LHCN-M2 (cell line): ENCODE results near the gene SECTM1. TPM values are rescaled to one million over a fixed set of nuclear protein-coding genes. Genes with fewer than 3 reads are reported as not detected.
A peak's percentile ranks its signal among the peaks of the same experiment; 100 is the strongest.
"Not testable (repeated sequence)": the region's sequence is repeated elsewhere in the genome, so short reads cannot be mapped to it uniquely, and the experiment has no call there.

Experiments
- DNase-seq: peaks from one replicate; pipeline ENCODE4 v3.0.0-alpha.2; 2012; ENCODE audit warnings: low read depth
- total RNA-seq: library from RNA; depleted of rRNA; stranded (reverse); fragments of >200 nt; gene quantifications from 2 replicates; pipeline ENCODE4 v1.2.3, GENCODE V29; 2014

The SECTM1 gene
- total RNA-seq, 1 experiment from 2014 or later = 147 TPM

DNA sequence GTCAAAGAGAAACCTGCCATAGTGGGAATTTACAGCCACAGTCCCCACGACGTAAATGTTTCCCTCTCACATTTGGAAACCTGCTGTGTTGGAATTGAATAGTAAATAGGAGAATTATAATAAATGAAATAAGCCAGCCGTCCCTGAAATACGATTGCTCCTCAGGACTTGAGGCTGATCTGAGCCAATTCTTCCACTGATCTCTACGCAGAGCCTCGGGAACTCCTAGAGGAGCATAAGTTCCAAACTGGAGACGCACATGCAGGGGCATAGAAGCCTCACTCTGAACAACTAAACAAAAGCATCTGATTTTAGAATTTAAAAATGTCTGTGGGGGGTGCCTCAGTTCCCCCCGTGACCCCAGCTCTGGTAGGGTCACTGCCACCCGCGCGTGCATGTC is 15.3 kb upstream of the SECTM1 start:
- DNase-seq = no peak

DNA sequence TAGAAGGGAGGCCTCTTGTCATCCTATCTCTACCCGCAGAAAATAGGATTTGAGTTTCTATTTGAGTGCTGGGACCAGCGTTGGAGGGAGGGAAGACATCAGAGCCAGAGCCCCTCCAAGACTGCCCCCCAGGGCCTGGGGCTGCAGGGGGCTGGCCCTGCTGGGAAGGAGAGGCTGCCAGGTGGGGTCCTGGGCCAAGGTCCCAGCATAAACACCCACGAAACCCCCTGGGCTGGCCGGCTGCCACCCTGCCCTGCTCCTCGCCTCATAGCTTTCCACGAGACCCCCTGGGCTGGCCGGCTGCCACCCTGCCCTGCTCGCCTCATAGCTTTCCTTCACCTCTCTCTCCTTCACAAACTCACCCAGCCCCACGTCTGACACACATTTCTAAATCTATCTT is 14.9 kb upstream of the SECTM1 start:
- no peak for DNase-seq

DNA sequence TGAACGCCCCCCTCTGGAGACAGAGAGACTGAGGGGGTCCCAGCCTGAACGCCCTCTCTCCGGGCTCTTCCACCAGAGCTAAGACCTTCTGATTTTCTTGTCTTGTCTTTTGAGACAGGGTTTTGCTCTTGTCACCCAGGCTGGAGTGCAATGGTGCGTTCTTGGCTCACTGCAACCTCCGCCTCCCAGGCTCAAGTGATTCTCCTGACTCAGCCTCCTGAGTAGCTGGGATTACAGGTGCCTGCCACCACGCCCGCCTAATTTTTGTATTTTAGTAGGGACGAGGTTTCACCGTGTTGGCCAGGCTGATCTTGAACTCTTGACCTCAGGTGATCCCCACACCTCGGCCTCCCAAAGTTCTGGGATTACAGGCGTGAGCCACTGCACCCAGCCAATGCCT is 14.4 kb upstream of the SECTM1 start:
- DNase-seq = not testable (repeated sequence)

DNA sequence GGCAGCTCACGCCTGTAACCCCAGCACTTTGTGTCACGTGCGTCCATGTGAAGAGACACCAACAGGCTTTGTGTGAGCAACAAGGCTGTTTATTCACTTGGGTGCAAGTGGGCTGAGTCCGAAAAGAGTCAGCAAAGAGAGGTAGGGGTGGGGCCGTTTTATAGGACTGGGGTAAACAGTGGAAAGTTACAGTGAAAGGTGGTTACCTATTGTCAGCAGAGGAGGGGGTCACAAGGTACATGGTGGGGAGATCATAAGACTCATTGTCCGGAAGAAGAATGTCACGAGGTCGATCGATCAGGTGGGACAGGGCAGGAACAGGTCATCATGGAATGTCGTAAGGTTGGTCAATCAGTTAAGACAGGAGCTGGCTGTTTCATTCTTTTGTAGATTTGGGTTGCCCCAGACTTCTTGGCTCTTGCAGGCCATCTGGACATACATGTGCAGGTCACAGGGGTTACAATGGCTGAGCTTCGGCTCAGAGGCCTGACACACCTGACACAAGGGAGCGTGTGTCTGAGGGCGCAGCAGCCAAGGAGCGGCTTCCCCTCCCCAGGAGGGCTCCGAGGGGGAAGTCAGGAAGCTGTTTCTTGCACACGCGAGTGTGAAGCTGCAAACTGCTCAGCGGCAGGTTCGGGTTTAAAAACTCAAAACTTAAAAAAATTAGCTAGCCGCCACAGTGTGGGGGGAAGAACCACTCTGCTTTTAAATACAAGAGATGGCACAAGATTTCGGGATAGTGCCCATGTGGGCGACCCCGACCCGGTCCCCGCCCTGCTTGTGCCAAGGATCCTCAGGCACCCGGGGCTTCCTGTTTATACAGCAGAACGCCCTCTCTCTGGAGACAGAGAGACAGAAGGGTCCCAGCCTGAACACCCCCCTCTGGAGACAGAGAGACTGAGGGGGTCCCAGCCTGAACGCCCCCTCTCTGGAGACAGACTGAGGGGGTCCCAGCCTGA is 13.1 kb upstream of the SECTM1 start:
- no peak for DNase-seq

DNA sequence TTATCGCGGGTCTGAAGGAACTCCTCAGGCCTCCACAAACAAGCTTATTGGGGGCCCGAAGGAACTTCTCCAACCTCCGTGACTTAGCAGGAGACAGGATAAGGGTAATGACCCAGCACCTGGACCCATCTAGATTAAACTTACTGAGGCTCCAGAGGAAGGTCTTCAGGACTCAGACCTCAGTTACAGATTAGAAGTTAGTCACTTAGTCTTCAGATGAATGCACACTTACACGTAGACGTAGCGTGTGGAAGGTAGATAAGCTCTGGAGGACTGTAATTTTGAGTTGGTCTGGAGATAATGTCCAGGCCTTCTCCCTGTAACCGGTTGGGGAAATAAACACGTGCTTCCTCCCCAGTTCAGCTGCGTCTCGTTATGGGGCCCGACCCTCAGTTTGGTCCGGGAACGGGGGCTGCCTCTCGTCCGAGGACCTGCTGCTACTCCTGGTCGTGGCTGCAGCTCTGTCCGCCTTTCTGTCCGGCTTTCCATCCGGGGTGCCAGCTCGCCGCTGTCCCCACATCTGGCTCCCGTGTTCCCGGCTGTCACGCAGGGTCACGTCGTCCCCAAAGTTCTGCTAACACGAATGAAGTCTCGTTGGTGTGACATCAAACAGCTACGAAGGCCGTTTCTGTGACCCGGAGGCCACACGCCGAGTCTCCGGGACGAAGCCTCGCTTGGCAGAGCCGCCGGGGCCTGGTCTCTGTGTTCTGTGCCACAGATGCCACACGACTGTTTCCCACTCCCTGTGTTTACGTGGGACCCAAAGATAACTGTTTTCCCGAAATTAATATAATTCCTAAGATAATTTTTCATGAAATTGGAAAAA is 11.8 kb upstream of the SECTM1 start:
- no peak for DNase-seq

DNA sequence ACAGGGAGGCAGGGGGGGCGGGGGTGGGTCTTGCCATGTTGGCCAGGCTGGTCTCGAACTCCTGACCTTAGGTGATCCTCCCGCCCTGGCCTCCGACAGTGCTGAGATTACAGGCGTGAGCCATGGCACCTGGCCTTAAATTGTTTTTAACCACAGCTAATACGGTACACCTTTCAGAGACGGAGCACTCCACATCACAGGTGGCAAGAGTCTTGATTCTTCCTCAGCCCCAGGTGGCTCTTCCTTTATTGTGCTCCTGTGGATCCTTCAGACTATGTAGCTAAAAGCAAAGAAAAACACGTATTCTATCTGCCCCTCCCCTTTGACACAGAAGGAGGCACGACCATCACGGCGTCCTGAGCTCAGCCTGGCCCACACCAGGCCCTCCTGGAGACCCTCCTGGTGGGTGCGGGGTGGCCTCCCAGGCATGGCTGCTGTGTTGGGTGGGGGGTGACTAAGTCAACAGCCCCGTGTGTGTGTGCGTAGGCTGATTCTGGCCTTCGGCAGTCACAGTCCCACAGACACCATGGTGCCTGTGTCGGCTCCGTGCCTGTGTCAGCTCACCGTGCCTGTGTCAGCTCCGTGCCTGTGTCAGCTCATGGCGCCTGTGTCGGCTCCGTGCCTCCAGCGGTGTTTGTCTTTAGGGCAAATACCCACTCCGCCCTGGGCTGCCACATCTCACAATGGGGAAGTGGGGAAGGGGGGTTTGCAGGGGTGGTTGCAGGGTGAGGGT is 10.8 kb upstream of the SECTM1 start:
- no peak for DNase-seq

DNA sequence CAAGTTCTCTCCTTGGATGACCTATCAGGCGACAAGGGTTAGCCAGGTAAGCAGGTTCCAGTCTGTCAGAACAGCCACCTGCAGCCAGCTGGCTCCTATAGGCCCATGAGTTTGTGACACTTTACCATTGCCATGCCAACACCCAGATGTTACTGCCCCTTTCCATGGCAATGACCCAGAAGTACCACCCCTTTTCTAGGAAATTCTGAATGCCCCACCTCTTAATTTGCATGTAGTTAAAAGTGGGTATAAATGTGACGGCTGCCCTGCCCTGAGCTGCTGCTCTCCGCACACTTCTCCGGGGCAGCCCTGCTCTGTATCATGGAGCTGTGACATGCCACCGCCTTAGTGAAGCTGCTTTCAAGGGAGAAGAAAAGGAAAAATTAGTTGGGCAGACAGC is 10.0 kb upstream of the SECTM1 start:
- DNase-seq = no peak

DNA sequence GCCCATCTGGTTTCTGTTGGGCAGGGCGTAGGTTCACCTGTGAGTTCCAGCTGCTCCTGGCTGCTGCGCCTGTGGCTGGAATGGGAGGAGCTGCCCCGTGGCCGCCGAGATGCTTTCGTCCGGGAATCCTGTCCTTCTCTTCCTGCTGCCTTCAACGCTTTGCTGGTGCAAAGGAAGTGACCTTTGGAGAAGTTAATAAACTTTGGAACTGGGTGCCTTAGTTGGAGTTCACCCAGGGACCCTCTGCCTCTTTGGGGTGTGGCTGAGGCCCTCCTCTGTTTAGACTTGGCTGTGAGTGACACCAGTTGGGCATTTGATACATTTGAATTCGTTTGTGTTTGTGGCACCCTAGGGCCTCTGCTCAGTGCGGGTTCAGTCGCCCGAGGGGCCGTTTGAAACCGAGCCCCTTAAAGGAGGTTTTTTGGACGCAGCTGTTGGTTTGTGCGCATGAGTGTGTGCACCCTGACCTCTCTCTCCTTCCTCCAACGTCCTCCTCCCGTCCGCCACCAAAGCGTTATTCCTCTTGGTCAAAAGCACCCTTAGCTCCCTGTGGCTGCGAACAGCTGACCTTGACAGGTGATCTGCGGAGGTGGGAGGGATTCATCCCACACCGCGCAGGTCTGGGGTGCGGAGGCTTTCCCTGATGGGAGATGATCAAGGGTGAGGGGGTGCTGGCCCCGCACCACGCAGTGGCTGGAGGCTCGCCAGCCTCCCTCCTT is 9.0 kb upstream of the SECTM1 start:
- DNase-seq = no peak

DNA sequence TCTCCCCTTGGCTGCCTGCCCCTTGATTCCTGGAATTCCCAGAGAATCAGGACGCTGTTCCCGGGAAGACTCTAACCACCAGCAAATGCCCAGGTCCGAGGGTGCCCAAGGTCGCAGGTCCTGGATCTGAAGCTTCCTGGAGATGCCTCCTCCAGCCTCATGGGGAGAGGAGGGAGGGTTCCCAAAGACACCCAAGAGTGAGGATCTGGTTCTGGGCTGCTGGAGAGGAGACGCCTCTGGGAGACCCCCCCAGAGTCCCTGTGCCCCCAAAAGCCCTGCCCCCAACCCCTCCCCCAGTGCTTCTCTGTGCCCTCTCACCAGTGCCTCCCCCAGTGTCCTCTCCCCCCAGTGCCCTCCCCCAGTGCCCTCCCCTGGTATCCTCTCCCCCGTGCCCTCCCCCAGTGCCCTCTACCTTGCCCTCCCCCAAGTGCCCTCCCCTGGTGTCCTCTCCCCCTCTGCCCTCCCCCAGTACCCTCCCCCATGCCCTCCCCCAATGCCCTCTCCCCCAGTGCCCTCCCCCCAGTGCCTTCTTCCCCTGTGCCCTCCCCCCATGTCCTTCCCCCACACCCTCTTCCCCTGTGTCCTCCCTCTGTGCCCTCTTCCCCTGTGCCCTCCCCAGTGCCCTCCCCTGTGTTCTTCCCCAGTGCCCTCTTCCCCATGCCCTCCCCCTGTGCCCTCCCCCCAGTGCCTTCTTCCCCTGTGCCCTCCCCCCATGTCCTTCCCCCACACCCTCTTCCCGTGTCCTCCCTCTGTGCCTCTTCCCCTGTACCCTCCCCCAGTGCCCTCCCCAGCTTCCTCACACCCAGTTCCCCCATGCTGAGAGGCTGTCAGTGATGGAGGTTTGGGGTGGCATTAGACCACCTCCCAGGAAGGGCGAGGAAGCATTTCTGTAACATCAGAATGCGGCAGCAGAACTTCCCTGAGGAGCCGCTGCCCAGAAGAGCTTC is 6.3 kb upstream of the SECTM1 start:
- peak; percentile 68 for DNase-seq

DNA sequence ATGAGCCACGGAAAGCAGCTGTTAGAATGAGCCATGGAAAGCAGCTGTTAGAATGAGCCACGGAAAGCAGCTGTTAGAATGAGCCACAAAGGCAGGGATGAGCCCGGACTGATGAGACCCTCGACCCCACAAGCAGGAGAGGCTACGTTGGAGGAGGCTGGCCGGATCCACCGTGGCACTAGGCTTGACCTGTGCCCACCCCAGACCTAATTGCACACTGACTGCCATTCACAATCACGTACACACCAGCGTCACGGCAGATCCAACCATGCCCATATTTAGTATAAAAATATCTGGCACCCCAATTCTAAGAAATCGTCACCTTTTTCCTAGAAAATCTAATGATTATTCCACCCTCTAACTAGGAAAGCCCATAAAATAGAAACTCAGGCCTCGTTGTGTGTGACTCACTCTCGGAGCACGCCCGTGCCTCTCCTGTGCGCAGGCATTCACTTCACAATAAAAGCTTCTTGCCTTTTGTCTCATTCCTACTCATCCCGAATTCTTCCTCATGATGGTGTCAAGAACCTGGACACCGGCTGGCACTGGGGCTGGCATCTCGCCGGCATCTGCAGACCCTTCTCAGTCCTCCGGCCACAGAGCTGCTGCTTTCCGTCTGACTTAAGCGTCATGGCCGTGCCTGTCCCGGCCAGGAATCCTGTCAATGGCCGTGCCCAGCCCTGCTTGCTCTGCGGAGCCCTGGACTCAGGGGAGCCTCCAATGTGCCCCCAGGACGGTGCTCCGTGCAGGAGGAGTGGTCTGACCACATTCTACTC is 5.5 kb upstream of the SECTM1 start:
- DNase-seq = peak; percentile 98

DNA sequence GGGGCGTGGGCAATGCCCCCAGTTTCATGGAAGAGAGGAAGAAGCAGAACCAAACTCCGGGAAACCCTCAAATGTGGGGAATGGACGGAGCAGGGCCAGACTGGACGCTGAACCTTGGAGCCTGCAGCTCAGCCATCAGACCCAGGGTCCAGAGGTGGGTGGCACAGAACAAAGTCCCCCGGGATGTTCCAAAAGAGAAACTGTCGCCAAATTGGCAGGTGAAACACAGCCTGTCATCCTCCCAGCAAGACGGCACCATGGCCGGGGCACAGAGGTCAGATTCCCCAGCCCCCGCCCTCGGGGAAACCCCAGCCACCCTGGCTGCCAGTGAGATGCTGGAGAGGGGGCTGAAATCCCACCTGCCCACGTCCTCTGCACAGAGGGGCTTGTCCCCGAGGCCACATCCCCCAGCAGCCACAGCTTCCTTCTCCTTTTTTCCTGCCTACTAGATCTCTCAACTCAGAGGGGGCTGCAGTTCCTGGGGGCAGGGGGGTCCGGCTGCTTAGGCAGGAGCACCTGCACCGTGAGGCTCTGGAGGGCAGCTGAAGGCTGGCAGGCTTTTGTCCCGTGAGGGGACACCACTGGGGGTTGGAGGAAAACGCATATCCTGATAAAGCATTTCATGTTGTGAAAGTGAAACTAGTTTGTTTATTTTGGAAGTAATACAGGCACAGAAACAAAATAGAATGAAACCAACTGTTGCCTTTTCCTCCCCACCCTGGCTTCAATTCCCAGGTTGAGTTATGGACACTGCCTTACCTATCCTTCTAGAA is 1.2 kb upstream of the SECTM1 start:
- DNase-seq = peak; percentile 41

DNA sequence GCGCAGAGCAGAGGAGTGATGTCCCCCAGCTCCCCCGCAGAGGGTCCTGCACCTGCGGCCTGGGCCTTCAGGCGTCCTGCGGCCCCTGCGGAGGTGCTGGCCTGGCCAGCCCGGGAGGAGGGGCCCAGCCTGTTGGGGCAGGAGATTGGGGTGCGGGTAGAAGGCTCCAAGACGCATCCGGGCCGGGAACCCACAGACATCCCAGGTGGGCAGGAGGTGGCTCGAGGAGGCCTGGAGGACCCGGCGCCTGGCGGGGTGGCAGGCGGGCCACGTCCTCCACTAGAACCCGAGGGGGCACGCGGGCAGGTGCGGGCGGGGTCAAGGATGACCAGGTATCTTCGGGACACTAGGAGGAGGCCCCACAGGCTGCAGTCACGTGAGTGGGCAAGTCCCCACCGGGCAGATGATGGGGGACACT is 647 bp upstream of the SECTM1 start:
- DNase-seq = no peak

DNA sequence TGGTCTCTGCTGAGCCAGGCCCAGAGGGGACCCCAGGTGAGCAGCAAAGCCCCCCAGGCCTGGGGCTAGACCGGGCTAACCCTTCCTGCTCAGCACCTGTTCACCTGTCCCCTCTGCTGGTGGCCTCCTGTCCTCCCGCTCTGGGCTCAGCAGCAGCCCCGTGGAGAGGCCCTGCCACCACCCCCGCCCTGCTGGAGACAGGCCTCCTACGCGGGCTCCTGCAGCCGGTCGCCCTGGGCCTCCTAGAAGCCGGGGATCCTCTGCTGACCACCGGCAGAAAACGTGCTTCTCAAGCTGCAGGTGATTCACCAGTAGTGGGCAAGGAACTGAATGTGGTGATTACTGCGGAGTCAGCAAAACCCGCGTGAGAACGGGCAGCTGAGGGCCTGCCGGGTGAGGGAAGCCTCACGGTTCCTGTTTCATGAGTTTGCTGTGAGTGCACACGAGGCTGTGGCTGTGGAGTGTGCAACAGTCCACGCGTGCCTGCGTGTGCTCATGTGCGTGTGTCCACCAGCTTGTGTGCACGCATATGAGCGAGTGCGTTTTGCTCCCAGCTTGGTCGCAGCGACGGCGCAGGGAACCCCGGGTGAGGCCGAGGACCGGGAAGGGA is 792 bp downstream of the SECTM1 start:
- peak; percentile 66 for DNase-seq

DNA sequence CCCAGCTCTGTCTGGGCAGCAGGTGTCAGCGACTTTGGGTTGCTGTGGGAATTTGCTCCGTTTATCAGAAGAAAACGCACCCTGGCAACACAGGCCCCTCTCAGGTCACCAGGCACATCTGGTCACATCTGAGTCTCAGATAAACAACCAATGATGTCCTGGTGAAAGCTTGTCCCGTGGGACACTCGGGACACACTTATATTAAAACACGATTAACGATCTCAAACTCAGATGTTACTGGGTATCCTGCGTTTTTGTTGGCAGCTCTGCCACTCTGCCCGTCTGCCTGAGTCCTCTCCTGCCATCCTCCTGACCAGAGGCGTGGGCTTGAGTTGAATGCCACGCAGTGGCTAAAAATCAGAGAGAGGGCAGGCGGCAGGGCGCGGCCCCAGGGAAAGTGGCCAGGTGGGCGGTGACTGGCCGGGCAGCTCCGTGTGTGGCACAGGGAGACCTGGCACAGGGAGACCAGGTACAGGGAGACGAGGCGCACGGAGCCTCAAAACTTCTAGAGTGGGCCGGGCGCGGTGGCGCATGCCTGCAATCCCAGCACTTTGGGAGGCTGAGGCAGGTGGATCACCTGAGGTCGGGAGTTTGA is 2.1 kb downstream of the SECTM1 start:
- DNase-seq = no peak

DNA sequence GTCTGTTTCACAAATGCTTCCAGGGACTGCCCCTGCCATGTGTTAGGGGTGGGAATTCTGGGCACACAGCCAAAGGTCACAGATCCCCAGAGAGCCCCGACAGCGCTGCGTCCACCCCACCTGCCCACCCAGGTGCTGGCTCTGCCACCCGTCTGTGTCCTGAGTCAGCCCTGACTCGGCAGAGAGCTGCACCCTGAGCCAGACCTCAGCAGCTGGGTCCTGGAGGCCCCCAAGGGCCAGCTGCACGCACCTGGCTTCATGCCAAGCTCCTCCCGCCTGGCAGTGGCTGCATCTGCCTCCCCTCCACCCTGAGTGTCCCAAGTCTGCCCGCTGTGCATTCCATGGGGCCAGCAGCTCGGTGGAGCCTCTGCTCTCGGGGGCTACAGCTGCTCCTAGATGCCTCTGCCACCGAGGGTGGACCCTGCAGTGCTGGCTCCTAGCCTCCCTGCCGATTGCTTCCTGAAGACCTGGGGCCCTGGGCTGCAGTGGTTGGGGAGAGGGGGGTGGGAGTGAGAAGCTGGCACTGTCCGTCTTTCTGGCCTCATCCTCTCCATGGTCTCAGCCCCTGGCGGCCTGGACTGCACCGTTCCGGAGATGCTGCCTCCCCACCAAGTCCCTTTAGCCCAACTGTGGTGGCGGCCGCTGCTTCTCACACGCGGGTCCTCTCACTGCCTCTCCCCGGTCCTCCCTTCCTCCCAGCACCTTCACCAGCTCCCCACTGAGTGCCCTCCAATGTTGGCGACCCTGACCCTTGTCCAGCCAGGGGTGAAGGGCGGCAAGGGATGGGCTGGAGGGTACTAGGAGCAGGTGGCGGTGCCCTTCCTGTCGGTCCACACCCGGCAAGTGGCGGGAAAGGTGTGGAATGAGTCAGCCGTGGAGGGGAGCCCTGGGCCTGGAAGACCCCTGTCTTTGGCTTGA is 3.0 kb downstream of the SECTM1 start:
- peak; percentile 93 for DNase-seq

DNA sequence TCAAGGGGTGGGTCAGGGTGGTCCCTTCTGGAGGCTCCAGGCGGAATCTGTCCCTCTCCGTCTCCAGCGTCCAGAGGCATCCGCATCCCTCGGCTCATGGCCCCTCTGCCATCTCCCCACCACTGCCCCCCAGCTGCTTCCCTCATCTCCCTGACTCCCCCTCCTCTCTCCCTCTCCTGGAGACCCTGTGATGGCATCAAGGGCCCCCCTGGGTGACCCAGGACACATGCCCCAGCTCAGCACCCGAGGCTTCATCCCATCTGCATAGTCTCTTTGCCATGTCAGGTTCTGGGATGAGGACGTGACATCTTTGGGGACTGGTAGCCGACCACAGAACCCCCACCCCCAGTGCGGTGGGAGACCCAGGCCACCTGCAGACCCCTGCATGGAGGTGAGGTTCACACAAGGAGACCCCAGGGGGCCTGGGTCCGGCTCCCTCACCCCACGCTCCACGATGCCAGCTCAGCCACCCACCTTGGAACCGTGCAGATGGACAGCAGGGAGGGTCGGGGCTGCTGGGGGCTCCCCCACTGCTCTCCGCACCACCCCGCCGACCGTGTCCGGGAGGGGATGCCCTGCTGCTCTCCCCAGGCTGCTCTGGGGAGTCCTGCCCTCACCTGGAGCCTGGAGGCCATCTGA is 3.8 kb downstream of the SECTM1 start:
- no peak for DNase-seq
